ENCODE measurements around the gene SASH1. TPM values are rescaled to one million over a fixed set of nuclear protein-coding genes. Genes with fewer than 3 reads are reported as not detected.

The SASH1 gene
- total RNA-seq, 1 donor from 2014 or later: 31.8 TPM

DNA sequence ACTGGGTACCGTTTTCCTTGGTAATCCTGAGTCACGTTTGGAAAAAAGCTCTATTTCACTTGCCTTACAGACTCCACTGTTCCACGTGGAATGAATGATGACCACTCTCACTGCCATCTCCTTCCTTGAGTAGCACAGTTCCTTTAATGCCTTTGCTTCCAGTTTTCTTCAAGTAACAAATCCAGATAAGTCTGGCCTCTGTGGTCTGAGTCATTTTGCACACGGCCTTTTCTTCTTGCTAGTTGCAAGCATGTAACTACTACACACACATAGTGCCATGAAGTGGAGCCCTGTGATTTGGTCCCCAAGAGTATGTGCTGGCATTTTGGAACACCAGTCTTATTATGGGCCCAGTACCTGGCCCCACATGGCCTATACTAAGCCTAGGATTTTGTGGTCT lies 182.8 kb downstream of the SASH1 start:
- ATAC-seq (peak; percentile 9), DNase-seq (no peak)
- intact Hi-C loops (cut with micrococcal nuclease): no loop called here

DNA sequence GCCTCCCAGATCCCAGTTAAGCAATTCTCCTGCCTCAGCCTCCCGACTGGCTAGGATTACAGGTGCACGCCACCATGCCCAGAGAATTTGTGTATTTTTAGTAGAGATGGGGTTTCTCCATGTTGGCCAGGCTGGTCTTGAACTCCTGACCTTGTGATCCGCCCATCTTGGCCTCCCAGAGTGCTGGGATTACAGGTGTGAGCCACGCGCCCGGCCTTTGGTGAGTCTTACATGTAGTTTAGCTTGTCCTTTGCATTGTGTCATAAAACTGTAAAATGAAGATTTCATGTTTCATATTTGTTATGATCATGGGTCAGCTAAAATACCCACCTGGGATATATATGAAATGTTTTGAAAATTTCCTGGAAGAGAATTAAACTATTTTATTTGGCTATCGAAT lies 183.5 kb downstream of the SASH1 start:
- ATAC-seq (no peak), DNase-seq (no peak)
- intact Hi-C loops (cut with micrococcal nuclease): no loop called here

DNA sequence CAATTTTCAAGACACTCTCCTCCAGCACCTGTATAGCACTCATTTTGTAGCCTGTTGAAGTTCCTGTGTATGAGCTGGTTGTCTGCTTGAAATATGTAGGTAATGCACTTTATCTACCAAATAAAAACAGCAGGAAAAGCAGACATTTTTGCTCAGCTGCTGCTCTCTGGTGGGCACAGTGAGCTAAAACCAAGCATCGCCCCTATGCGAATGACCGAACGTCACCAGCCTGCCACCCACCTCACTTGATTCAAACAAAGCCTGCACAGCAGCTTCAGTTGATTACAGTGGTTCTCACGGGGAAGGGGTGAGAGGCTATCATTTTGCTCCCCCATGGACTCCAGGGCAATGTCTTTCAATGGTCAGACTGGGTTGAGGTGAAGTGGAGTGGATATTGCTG lies 185.7 kb downstream of the SASH1 start:
- no peak for DNase-seq
- intact Hi-C loops (cut with micrococcal nuclease): no loop called here
- ATAC-seq: no peak

DNA sequence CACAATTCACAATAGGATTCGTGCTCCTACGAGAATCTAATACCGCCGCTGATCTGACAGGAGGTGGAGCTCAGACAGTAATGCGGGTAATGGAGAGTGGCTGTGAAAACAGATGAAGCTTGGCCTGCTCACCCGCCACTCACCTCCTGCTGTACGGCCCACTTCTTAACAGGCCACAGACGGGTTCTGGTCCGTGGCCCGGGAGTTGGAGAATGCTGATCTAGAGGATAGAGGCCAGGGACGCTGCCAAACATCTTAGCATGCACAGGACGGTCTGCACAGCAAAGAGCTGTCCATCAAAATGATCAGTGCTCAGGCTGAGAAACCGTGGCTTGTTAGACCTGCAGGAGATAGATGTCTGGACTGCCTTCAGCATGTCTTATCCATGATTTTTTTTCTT lies 186.4 kb downstream of the SASH1 start:
- intact Hi-C loops (cut with micrococcal nuclease): no loop called here
- DNase-seq (no peak), ATAC-seq (peak; percentile 7)

DNA sequence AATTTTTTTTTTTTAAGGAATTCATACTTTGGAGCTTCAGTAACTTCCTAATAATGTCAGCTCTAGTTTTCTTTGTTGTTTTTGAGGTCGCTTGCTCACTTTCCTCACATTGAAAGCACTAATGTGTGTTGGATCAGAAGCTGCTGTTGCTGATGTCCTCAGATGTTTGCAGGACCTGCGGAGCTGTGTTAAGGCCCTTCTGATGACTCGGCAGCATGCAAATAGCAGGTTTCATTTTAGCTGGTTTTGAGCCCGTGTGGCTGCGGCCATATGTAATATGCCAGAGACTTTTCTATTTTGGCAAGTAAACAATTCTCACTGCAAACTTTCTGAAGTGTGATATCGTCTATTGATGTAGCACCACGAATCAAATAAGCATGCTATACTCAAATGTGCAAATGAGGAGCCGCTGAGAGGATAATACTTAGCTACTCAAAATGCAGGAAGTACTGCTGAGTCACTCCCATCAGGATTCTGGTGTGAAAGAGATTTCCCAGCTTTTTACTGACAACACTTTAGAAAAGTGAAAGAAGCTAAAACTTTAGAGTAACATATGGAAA lies 187.8 kb downstream of the SASH1 start:
- DNase-seq (no peak), ATAC-seq (peak; percentile 57)
- intact Hi-C loops (cut with micrococcal nuclease): no loop called here

DNA sequence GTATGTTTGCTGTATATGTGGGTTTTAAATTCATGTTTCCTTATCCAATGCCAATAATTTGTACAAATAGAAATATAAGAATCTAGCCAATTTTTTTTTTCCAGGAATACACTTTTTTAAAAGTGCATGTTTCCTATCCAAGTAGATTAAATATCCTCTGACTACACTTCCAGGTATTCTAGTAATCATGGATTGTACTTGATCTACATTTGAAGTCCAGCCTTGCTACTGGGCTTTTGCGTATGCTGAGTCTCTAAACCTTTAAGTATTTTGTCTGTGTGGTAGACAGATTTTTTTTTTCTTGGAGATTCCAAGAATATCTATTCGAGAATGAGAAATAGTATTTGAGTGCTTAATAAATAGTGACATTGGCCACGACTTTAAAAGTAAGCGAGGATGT lies 188.3 kb downstream of the SASH1 start:
- no peak for ATAC-seq
- intact Hi-C loops (cut with micrococcal nuclease): no loop called here

DNA sequence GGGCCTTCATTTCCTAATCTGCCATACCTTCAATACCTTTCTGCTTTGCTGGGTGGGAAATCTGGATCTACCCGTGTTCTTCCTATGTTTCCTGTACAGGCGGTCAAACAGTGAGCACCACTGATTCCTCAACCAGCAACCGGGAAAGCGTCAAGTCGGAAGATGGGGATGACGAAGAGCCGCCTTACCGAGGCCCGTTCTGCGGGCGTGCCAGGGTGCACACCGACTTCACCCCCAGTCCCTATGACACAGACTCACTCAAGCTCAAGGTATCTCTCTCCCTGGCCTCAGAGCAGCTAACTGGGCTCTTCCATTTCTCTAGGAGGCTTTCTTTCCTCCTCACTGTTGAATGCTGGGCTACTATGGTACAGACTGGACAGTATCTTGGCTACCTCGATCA lies 190.1 kb downstream of the SASH1 start:
- intact Hi-C loops (cut with micrococcal nuclease): no loop called here
- DNase-seq (no peak), ATAC-seq (no peak)

More for the DNA sequence above, 188.3 kb downstream of the SASH1 start:
- DNase-seq: no peak

DNA sequence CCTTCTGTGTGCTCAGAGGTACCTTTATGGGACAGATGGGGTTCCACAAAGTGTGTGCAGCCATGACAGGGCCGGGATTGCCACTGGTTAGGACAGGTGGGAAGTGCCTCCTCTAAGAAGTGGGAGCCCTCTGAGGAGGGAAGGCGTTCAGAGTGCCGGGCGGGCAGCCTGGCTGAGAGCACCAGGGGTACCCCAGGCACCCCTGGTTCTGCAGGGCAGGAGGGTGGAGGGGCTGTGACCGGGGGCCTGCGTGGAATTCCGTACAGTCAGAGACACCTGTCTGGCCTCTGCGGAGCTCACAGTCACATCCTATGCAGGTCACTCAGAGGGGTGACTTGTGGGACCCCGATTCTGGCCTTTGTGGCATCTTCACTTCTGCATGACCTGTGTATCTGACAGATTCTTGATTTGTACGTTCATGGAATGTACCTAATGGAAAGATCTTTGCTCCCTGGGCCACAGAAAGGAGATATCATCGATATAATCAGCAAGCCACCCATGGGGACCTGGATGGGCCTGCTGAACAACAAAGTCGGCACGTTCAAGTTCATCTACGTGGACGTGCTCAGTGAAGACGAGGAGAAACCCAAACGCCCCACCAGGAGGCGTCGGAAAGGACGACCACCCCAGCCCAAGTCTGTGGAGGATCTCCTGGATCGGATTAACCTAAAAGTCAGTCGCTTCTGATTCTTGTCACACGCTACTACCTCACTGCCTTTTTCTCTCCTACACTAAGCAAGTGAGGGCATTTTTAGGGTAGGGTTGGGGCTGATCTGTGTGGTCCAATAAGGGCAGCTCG lies 190.9 kb downstream of the SASH1 start:
- intact Hi-C loops (cut with micrococcal nuclease): no loop called here
- ATAC-seq (no peak), DNase-seq (no peak)

DNA sequence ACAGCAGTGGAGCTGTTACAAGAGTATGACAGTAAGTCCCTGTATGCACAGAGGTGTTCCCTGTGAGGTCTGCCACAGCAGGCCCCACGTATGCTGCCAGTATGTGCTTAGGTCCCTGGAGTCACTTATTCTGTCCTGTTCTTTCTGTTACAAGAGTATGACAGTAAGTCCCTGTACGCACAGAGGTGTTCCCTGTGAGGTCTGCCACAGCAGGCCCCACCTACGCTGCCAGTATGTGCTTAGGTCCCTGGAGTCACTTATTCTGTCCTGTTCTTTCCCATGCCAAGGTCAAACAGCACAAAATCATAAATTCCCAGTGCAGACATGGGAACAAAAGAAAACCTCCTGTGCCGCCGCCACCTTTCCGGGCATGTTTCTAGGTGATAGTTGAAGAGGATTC lies 192.2 kb downstream of the SASH1 start:
- peak; percentile 11 for ATAC-seq
- DNase-seq: no peak
- intact Hi-C loops (cut with micrococcal nuclease): no loop called here

DNA sequence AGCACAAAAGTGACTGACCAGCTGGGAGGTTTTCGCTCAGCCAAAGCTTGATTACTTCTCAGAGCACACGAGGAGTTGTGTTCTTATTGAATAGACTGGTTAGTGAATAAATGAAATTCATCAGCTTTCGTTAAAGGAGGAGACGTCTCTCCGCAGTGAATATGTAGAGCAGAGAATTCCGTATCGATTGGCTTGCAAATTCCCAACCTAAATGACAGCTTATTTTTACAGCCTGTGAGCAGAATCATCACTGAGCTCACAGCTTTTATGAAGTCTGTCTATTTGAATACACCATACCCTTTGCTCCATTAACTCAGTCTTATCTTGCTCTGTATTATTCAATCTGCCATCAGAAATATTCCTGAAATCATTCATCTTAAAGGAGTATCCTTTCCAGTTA lies 192.7 kb downstream of the SASH1 start:
- intact Hi-C loops (cut with micrococcal nuclease): no loop called here
- no peak for DNase-seq
- ATAC-seq: no peak

DNA sequence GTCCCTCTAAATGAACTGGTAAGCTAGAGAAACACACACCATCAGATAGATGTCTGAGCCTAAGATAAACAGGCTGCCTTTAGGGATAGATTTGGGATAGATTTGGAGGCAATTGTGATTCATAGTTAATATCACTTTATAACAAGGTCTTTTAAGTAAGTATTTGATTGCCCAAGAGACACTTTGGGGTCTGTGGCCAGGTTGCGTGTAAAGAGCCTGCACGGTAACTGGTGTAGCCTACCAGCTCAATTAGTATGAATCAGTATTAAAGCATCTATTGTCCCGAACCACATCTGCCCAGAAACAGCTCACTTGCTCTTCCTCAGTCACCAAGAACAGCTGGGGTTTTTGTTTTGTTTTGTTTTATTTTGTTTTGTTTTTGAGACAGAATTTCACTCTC lies 193.3 kb downstream of the SASH1 start:
- DNase-seq (no peak), ATAC-seq (no peak)
- intact Hi-C loops (cut with micrococcal nuclease): no loop called here

DNA sequence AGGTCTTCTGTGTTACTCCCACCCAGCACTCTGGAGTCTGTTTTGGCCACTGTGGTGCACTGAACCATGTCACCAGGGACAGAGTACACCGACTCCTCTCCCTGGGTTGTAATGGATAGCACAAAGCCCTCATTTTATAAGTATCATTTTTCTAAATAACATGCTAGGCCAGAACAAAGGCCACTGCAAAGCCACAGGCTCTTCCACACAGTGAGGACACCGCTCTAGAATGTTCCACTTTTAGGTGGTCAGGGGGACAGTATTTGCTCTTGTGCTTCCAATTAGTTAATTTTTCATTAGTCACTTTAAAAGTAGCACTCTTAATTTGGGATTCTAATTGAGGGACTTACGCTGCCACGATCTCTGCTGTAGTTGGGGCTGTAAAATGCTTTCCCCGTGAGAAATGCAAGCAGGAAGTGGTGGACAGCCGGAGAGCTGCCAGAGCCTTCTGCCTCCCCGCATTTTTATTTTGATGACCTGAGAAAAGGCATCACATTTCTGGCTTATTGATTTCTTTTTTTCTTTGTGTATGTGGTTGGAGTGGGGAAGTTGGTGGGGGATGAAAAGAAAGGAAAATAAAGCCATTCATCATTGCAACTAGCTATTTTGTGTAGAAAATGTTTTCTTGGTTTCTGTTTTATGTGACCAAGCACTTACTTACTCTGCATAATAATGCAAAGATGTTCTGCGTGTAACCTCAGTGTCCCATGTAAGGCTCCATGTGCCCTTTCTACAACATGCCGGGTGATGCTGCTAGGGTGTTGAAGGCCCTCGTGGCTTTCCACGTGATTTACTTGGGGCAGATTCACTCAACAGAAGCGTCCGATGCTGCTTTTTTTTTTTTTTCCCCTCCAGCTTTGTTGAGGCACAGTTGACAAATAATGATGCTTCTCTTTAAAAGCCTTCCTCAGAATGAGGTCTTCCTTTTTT lies 195.9 kb downstream of the SASH1 start:
- DNase-seq (no peak), ATAC-seq (peak; percentile 50)
- intact Hi-C loops (cut with micrococcal nuclease): no loop called here

DNA sequence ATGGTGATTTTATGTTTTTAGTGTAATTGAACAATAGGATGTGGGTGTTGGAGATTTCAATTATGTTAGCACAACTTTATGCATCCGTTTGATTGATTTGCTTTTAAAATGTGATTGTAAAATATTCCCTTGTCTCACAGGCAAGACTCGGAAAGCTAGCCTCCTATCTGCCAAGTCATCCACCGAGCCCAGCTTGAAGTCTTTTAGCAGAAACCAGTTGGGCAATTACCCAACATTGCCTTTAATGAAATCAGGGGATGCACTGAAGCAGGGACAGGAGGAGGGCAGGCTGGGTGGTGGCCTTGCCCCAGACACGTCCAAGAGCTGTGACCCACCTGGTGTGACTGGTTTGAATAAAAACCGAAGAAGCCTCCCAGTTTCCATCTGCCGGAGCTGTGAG lies 200.9 kb downstream of the SASH1 start:
- intact Hi-C loops (cut with micrococcal nuclease): no loop called here
- no peak for ATAC-seq
- no peak for DNase-seq

DNA sequence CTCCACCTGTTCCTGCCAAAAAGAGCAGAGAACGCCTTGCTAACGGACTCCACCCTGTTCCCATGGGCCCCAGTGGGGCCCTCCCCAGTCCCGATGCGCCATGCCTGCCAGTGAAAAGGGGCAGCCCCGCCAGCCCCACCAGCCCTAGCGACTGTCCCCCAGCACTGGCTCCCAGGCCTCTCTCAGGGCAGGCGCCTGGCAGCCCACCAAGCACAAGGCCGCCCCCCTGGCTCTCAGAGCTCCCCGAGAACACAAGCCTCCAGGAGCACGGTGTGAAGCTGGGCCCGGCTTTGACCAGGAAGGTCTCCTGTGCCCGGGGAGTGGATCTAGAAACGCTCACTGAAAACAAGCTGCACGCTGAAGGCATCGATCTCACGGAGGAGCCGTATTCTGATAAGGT lies 201.8 kb downstream of the SASH1 start:
- intact Hi-C loops (cut with micrococcal nuclease): no loop called here
- DNase-seq (no peak), ATAC-seq (no peak)

DNA sequence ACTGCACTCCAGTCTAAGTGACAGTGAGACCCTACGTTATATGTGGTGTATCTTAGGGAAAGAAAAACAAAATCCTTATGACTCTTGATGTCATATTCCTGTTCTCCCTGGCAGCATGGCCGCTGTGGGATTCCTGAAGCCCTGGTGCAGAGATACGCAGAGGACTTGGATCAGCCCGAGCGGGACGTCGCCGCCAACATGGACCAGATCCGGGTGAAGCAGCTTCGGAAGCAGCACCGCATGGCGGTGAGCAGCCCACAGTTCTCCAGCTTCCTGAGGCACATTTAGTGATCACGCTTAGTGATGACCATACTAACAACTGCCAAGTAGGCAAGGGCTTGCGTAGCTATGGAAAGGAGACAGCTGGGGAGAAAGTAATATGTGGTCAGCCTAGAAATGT lies 203.3 kb downstream of the SASH1 start:
- intact Hi-C loops (cut with micrococcal nuclease): no loop called here
- ATAC-seq (no peak), DNase-seq (no peak)

DNA sequence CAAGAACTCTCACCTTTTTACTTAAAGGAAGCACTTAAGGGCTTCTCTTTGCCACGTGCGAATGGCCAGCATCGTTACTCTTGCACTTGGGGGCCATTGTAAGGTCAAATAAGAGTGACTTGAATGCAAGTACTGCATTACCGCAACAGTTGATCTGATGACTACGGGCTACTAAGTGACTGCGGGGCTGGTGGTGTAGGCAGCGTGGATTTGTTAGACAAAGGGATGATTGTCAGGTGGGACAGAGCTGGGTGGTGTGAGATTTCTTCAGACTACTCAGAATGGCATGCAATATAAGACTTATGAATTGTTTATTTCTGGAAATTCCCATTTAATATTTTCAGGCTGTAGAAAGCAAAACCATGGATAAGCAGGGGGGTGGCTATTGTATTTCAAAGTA lies 204.5 kb downstream of the SASH1 start:
- no peak for DNase-seq
- no peak for ATAC-seq
- intact Hi-C loops (cut with micrococcal nuclease): no loop called here

DNA sequence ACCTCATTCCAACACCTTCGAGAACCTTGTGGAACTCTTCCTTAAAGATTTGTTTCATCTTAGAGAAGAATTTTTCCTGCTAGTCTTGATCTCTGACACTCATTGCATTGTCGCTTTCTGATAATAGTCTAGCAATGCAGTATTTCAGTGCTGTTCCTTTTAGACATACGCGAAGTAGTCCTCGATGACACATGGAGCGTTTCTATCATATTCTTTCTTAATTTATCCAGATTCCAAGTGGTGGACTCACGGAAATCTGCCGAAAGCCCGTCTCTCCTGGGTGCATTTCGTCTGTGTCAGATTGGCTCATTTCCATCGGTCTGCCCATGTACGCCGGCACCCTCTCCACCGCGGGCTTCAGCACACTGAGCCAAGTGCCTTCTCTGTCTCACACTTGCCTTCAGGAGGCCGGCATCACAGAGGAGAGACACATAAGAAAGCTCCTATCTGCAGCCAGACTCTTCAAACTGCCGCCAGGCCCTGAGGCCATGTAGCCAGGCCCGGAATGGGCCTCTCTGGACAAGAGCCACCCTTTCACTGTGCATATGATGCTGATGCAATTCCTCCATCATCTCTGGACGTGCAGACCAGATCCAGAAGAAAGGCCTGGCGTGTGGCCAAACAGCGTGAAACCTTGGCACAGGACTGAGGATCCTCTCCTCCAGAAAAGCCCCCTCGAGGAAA lies 205.6 kb downstream of the SASH1 start:
- DNase-seq: peak; percentile 64
- intact Hi-C loops (cut with micrococcal nuclease): no loop called here
- ATAC-seq: peak; percentile 59

DNA sequence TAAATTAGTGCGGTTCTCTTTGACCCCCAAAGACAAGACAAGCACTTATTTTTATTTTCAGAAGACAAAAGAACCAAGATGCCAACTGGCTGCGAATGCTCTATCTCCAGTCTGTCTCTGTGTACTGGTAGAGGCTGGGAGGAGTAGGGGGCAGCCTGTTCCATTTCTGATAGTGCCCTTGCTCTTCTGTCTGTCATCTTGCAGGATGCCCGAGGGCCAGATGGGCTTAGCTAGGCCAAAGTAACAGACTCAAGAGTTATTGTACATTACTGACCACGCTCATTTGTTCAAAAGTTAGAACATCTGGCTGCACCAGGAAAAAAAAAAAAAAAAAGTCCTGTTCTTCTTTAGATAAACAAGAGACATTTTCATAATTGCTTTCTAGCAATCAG lies 206.1 kb downstream of the SASH1 start:
- intact Hi-C loops (cut with micrococcal nuclease): no loop called here
- ATAC-seq (peak; percentile 28), DNase-seq (no peak)

DNA sequence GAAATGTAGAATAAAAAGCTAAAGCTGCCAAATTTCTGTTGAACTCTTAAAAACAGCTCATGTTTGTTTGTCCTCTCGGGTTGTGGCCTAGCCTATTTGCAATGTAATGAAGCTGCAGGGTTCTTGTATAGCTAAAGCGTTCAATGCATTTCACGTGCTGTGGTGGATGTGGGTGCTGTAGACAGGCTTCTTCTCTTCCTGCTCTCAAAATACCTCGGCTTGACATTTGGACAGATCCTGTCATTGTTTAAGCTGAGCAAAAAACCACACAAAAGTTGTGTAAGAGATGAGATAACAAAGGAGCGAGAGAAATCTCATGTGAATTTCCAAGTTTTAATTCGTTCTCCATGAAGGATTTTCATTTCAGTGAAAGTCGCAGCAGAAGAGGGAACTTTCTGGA lies 207.9 kb downstream of the SASH1 start:
- DNase-seq (no peak), ATAC-seq (peak; percentile 56)
- intact Hi-C loops (cut with micrococcal nuclease): no loop called here

DNA sequence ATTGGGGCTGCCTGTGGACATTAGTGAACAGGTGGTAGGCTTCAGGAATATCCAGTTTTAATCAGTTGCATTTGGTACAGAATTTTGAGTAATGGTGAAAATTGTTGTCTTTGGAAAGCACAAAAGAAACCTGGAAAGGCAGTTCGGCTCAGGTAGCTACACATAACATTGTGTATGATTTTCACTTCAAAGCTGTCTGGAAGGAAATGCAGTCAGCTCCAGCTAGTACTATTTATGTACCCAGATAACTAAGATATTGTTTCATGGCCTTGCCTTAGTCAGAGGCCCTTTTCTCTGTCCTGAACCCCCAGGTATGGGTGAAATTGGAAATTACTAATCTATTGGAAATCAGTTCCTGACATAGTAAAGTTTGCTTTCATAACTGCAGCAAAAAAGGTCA lies 208.6 kb downstream of the SASH1 start:
- ATAC-seq: no peak
- intact Hi-C loops (cut with micrococcal nuclease): no loop called here
- DNase-seq: no peak

All from left ventricle myocardium superior (tissue), 1 donor.